ENCODE results near the gene TTLL7. TPM values are rescaled to one million over a fixed set of nuclear protein-coding genes. Genes with fewer than 3 reads are reported as not detected.

TTLL7 gene
- total RNA-seq, 1 experiment from 2014 or later = 7.9 TPM

DNA sequence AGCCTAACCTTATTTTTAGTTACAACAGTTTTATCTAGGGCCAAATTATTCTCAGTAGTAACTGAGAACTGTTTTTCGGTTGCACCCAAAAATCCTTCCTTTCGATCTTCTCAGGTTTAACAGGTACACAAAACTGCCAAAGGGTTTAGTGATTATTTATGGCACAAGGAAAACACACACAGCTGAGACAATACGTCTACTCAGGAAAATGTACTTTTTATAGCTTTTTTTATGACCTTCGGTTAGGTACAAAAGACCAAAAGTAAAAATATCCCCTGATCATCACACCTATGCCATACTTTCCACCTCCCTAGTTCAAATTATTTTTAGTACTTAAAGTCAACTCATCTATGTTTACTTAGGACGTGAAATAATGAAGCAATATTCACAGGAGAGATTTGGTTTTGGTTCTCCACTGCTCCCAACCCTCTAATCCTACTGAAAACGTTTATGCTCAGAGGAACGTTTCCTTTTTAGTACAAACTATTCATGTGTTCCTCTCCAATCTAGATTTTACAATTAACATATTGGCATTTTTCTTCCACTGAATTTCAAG is 48.7 kb downstream of the TTLL7 start:
- Mint-ChIP-seq H3K27ac (no peak overlapping the region), H3K36me3 (no peaks in the 10 kb centered on the region), H3K27me3 (ENCODE audit: low read depth) (no peaks in the 10 kb centered on the region; the same call in 1 of the 2 replicates), H3K9me3 (no peaks in the 10 kb centered on the region), H3K4me3 (no peak overlapping the region), H3K4me1 (peaks cover 9% of the 10 kb centered on the region)
- TF ChIP-seq PRDM15 (CRISPR knock-in tag; IDR thresholded peaks at IDR 0.05) = no peak
- no peak for TF ChIP-seq HMGA2 (CRISPR knock-in tag; IDR thresholded peaks at IDR 0.05)
- TF ChIP-seq, protein P1, sequence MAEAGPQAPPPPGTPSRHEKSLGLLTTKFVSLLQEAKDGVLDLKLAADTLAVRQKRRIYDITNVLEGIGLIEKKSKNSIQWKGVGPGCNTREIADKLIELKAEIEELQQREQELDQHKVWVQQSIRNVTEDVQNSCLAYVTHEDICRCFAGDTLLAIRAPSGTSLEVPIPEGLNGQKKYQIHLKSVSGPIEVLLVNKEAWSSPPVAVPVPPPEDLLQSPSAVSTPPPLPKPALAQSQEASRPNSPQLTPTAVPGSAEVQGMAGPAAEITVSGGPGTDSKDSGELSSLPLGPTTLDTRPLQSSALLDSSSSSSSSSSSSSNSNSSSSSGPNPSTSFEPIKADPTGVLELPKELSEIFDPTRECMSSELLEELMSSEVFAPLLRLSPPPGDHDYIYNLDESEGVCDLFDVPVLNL (CRISPR knock-in tag; IDR thresholded peaks at IDR 0.05; ENCODE audit: borderline replicate concordance, low read depth) = no peak
- TF ChIP-seq CBFB (CRISPR knock-in tag; IDR thresholded peaks at IDR 0.05; ENCODE audit: low read depth) = no peak
- TF ChIP-seq, protein P2, sequence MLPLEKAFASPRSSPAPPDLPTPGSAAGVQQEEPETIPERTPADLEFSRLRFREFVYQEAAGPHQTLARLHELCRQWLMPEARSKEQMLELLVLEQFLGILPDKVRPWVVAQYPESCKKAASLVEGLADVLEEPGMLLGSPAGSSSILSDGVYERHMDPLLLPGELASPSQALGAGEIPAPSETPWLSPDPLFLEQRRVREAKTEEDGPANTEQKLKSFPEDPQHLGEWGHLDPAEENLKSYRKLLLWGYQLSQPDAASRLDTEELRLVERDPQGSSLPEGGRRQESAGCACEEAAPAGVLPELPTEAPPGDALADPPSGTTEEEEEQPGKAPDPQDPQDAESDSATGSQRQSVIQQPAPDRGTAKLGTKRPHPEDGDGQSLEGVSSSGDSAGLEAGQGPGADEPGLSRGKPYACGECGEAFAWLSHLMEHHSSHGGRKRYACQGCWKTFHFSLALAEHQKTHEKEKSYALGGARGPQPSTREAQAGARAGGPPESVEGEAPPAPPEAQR (CRISPR knock-in tag; IDR thresholded peaks at IDR 0.05) = no peak
- TF ChIP-seq, protein P3, sequence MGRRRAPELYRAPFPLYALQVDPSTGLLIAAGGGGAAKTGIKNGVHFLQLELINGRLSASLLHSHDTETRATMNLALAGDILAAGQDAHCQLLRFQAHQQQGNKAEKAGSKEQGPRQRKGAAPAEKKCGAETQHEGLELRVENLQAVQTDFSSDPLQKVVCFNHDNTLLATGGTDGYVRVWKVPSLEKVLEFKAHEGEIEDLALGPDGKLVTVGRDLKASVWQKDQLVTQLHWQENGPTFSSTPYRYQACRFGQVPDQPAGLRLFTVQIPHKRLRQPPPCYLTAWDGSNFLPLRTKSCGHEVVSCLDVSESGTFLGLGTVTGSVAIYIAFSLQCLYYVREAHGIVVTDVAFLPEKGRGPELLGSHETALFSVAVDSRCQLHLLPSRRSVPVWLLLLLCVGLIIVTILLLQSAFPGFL (CRISPR knock-in tag; IDR thresholded peaks at IDR 0.05; ENCODE audit: borderline replicate concordance) = no peak
- TF ChIP-seq ATF1 (CRISPR knock-in tag; IDR thresholded peaks at IDR 0.05) = no peak
- TF ChIP-seq ESRRA (CRISPR knock-in tag; IDR thresholded peaks at IDR 0.05; ENCODE audit: borderline replicate concordance) = no peak
- TF ChIP-seq CTCF (IDR thresholded peaks at IDR 0.05) = no peak
- TF ChIP-seq, protein P4, sequence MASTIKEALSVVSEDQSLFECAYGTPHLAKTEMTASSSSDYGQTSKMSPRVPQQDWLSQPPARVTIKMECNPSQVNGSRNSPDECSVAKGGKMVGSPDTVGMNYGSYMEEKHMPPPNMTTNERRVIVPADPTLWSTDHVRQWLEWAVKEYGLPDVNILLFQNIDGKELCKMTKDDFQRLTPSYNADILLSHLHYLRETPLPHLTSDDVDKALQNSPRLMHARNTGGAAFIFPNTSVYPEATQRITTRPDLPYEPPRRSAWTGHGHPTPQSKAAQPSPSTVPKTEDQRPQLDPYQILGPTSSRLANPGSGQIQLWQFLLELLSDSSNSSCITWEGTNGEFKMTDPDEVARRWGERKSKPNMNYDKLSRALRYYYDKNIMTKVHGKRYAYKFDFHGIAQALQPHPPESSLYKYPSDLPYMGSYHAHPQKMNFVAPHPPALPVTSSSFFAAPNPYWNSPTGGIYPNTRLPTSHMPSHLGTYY (CRISPR knock-in tag; IDR thresholded peaks at IDR 0.05) = no peak
- TF ChIP-seq, protein P5, sequence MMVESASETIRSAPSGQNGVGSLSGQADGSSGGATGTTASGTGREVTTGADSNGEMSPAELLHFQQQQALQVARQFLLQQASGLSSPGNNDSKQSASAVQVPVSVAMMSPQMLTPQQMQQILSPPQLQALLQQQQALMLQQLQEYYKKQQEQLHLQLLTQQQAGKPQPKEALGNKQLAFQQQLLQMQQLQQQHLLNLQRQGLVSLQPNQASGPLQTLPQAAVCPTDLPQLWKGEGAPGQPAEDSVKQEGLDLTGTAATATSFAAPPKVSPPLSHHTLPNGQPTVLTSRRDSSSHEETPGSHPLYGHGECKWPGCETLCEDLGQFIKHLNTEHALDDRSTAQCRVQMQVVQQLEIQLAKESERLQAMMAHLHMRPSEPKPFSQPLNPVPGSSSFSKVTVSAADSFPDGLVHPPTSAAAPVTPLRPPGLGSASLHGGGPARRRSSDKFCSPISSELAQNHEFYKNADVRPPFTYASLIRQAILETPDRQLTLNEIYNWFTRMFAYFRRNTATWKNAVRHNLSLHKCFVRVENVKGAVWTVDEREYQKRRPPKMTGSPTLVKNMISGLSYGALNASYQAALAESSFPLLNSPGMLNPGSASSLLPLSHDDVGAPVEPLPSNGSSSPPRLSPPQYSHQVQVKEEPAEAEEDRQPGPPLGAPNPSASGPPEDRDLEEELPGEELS (CRISPR knock-in tag; IDR thresholded peaks at IDR 0.05) = no peak
- no peak for TF ChIP-seq SMAD3 (CRISPR knock-in tag; IDR thresholded peaks at IDR 0.05; ENCODE audit: borderline replicate concordance)
- TF ChIP-seq KAT7 (CRISPR knock-in tag; IDR thresholded peaks at IDR 0.05; ENCODE audit: borderline replicate concordance) = no peak
- no peak for TF ChIP-seq ZNF263 (CRISPR knock-in tag; IDR thresholded peaks at IDR 0.05; ENCODE audit: low read depth)
- CTCF ChIA-PET = no interaction called here
- DNase-seq (ENCODE audit: low spot score) (no peak), ATAC-seq (no peak)
- POLR2A ChIA-PET = no interaction called here

Data from WTC11 (cell line).